ENCODE measurements around the gene CBY2.
"Not testable (repeated sequence)": the region's sequence is repeated elsewhere in the genome, so short reads cannot be mapped to it uniquely, and the experiment has no call there.

DNA sequence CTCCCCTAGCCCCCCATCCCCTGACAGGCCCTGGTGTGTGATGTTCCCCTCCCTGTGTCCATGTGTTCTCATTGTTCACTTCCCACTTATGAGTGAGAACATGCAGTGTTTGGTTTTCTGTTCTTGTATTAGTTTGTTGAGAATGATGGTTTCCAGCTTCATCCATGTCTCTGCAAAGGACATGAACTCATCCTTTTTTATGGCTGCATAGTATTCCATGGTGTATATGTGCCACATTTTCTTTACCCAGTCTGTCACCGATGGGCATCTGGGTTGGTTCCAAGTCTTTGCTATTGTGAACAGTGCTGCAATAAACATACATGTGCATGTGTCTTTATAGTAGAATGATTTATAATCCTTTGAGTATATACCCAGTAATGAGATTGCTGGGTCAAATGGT, 39.2 kb upstream of the CBY2 start:
- TF ChIP-seq, protein P1, sequence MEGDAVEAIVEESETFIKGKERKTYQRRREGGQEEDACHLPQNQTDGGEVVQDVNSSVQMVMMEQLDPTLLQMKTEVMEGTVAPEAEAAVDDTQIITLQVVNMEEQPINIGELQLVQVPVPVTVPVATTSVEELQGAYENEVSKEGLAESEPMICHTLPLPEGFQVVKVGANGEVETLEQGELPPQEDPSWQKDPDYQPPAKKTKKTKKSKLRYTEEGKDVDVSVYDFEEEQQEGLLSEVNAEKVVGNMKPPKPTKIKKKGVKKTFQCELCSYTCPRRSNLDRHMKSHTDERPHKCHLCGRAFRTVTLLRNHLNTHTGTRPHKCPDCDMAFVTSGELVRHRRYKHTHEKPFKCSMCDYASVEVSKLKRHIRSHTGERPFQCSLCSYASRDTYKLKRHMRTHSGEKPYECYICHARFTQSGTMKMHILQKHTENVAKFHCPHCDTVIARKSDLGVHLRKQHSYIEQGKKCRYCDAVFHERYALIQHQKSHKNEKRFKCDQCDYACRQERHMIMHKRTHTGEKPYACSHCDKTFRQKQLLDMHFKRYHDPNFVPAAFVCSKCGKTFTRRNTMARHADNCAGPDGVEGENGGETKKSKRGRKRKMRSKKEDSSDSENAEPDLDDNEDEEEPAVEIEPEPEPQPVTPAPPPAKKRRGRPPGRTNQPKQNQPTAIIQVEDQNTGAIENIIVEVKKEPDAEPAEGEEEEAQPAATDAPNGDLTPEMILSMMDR (IDR thresholded peaks at IDR 0.05), result not testable (repeated sequence)
- not testable (repeated sequence) for TF ChIP-seq POLR2A (IDR thresholded peaks at IDR 0.05)

Measured in gastroesophageal sphincter (tissue), 3 donors.